ENCODE results near the gene IGSF21.

IGSF21 gene

DNA sequence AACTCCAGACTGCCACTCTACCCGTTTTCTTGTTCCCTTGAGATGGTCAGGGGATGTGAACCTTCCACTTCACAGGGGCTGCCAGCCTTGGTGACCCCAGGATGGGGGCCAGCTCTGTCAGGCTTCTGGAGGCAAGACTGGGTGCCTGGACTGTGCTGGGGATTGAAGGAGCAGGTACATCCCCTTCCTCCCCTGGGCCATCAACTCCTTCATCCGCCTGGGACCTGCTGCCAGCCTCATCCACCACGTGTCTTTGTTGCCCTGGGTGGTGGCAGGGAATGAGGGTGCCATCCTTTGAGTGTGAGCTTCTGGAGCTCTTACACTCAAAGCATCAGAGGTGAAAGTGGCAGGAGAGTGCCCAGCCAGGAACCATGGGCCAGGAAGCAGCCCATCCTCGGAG, 139.6 kb downstream of the IGSF21 start:
- no peak overlapping the region for H3K27ac ChIP-seq (ENCODE audit: low read length)
- no peak overlapping the region for H3K4me2 ChIP-seq (ENCODE audit: low read depth, low read length)

DNA sequence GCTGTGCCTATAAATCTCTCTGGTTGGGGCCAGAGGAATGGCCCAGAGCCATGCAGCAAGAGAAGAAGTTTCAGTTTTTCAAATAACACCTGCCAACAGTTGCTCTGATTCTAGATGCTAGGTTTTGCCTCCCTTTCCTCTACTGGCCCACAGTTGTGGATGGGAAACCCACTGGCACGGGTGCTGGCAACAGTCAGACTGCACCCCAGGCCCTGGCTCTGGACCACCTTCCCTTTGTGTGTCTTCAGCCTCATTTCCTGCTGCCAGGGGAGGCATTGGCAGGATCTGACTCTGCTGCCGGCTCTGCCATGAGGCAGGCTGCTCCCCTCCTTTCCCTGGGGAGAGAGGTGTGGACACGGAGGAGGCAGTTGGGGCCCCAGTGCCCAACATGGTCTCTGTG, 142.0 kb downstream of the IGSF21 start:
- H2AFZ ChIP-seq (ENCODE audit: low read length) = no peak overlapping the region
- TF ChIP-seq, protein P1, sequence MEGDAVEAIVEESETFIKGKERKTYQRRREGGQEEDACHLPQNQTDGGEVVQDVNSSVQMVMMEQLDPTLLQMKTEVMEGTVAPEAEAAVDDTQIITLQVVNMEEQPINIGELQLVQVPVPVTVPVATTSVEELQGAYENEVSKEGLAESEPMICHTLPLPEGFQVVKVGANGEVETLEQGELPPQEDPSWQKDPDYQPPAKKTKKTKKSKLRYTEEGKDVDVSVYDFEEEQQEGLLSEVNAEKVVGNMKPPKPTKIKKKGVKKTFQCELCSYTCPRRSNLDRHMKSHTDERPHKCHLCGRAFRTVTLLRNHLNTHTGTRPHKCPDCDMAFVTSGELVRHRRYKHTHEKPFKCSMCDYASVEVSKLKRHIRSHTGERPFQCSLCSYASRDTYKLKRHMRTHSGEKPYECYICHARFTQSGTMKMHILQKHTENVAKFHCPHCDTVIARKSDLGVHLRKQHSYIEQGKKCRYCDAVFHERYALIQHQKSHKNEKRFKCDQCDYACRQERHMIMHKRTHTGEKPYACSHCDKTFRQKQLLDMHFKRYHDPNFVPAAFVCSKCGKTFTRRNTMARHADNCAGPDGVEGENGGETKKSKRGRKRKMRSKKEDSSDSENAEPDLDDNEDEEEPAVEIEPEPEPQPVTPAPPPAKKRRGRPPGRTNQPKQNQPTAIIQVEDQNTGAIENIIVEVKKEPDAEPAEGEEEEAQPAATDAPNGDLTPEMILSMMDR (IDR thresholded peaks at IDR 0.05; ENCODE audit: low read length) = no peak
- TF ChIP-seq EZH2phosphoT487 (IDR thresholded peaks at IDR 0.05; ENCODE audit: low read length) = no peak
- no peak for TF ChIP-seq EZH2 (optimal IDR thresholded peaks at IDR 0.05; ENCODE audit: low read depth, low read length)
- no peak overlapping the region for H3K4me2 ChIP-seq (ENCODE audit: low read depth, low read length)
- H3K27ac ChIP-seq (ENCODE audit: low read length) = no peak overlapping the region
- H3K27me3 ChIP-seq (replicated peaks; ENCODE audit: insufficient read depth, low read length) = peaks cover 58% of the 10 kb centered on the region
- H3F3A ChIP-seq (ENCODE audit: insufficient read depth, low read length) = no peaks in the 10 kb centered on the region
- H3K9ac ChIP-seq (ENCODE audit: low read length) = no peak overlapping the region
- no peaks in the 10 kb centered on the region for H3K79me2 ChIP-seq (ENCODE audit: low read length)
- H4K20me1 ChIP-seq (ENCODE audit: insufficient read depth, low read length) = no peaks in the 10 kb centered on the region
- H3K4me1 ChIP-seq (ENCODE audit: low read length) = no peaks in the 10 kb centered on the region
- H3K4me3 ChIP-seq (ENCODE audit: low read length) = no peak overlapping the region
- H3K9me3 ChIP-seq (replicated peaks; ENCODE audit: insufficient read depth, low read length) = no peaks in the 10 kb centered on the region
- DNase-seq = no peak
- no peaks in the 10 kb centered on the region for H3K36me3 ChIP-seq (replicated peaks; ENCODE audit: insufficient read depth, low read length)
- H3K9me2 ChIP-seq (replicated peaks; ENCODE audit: insufficient read depth, low read length) = no peaks in the 10 kb centered on the region

More for the DNA sequence above, 139.6 kb downstream of the IGSF21 start:
- Histone ChIP-seq H3K9me2 (replicated peaks; ENCODE audit: insufficient read depth, low read length) (no peaks in the 10 kb centered on the region), H3F3A (ENCODE audit: insufficient read depth, low read length) (no peaks in the 10 kb centered on the region), H3K79me2 (ENCODE audit: low read length) (no peaks in the 10 kb centered on the region), H3K4me3 (ENCODE audit: low read length) (no peak overlapping the region), H3K27me3 (replicated peaks; ENCODE audit: insufficient read depth, low read length) (peaks cover 71% of the 10 kb centered on the region), H3K9me3 (replicated peaks; ENCODE audit: insufficient read depth, low read length) (no peaks in the 10 kb centered on the region), H3K4me1 (ENCODE audit: low read length) (no peaks in the 10 kb centered on the region), H4K20me1 (ENCODE audit: insufficient read depth, low read length) (no peaks in the 10 kb centered on the region), H2AFZ (ENCODE audit: low read length) (no peak overlapping the region), H3K36me3 (replicated peaks; ENCODE audit: insufficient read depth, low read length) (no peaks in the 10 kb centered on the region), H3K9ac (ENCODE audit: low read length) (no peak overlapping the region)
- no peak for DNase-seq
- TF ChIP-seq, protein P1 (IDR thresholded peaks at IDR 0.05; ENCODE audit: low read length) = no peak
- no peak for TF ChIP-seq EZH2phosphoT487 (IDR thresholded peaks at IDR 0.05; ENCODE audit: low read length)
- TF ChIP-seq EZH2 (optimal IDR thresholded peaks at IDR 0.05; ENCODE audit: low read depth, low read length) = no peak

DNA sequence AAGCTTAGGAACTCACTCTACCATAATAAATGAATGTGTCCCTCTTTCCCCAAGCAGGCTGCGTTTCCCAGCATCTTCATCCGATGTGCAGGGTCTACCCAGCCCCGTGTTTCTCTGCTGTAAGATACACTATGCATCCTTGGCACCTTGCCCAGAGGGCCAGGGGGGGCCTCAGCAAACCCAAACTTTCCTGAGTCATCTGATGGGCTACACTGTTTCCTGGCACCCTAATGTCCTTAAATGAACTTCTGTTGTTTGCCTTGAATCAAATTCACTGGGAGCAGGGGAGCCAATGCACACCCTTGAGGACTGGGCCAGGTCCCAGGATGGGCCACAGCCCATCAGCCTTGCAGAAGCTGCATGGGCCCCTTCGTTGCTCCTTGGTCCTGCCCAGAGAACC, 145.5 kb downstream of the IGSF21 start:
- TF ChIP-seq EZH2 (optimal IDR thresholded peaks at IDR 0.05; ENCODE audit: low read depth, low read length) (no peak), EZH2phosphoT487 (IDR thresholded peaks at IDR 0.05; ENCODE audit: low read length) (no peak)
- TF ChIP-seq, protein P1 (IDR thresholded peaks at IDR 0.05; ENCODE audit: low read length) = no peak
- H3K9ac ChIP-seq (ENCODE audit: low read length) = no peak overlapping the region
- H3K9me3 ChIP-seq (replicated peaks; ENCODE audit: insufficient read depth, low read length) = no peaks in the 10 kb centered on the region
- no peaks in the 10 kb centered on the region for H3K4me1 ChIP-seq (ENCODE audit: low read length)
- no peaks in the 10 kb centered on the region for H3F3A ChIP-seq (ENCODE audit: insufficient read depth, low read length)
- no peak overlapping the region for H3K27ac ChIP-seq (ENCODE audit: low read length)
- peaks cover 45% of the 10 kb centered on the region for H3K27me3 ChIP-seq (replicated peaks; ENCODE audit: insufficient read depth, low read length)
- no peak for DNase-seq
- no peaks in the 10 kb centered on the region for H3K79me2 ChIP-seq (ENCODE audit: low read length)
- H4K20me1 ChIP-seq (ENCODE audit: insufficient read depth, low read length) = no peaks in the 10 kb centered on the region
- H3K36me3 ChIP-seq (replicated peaks; ENCODE audit: insufficient read depth, low read length) = no peaks in the 10 kb centered on the region
- no peak overlapping the region for H3K4me3 ChIP-seq (ENCODE audit: low read length)
- H3K4me2 ChIP-seq (ENCODE audit: low read depth, low read length) = no peak overlapping the region
- H2AFZ ChIP-seq (ENCODE audit: low read length) = no peak overlapping the region
- H3K9me2 ChIP-seq (replicated peaks; ENCODE audit: insufficient read depth, low read length) = no peaks in the 10 kb centered on the region
